Epithelial cell of prostate (primary cell): Measurements from ENCODE around the gene CPNE1.
A peak's percentile ranks its signal among the peaks of the same experiment; 100 is the strongest.

Experiments
- DNase-seq: peaks from one replicate; pipeline ENCODE4 v3.0.0-alpha.2; 2011; ENCODE audit warnings: low read depth, low spot score
- H3K27ac ChIP-seq: fragments of 450-650 bp; 2 replicates; pipeline ENCODE4 v1.5.1; 2017; ENCODE audit warnings: mild to moderate bottlenecking

The CPNE1 gene

GRCh38 chr20:35625584-35626385 lies 38.9 kb downstream of the CPNE1 start:
- peak overlapping the region; percentile 44 for H3K27ac ChIP-seq

GRCh38 chr20:35621560-35621946 lies 43.1 kb downstream of the CPNE1 start:
- DNase-seq: no peak
- no peak overlapping the region for H3K27ac ChIP-seq

More at GRCh38 chr20:35625584-35626385, 38.9 kb downstream of the CPNE1 start:
- DNase-seq: no peak

- no peak for DNase-seq
- H3K27ac ChIP-seq: no peak overlapping the region
Measured at GRCh38 chr20:35620818-35621559, 43.7 kb downstream of the CPNE1 start.

- DNase-seq: no peak
- H3K27ac ChIP-seq: no peak overlapping the region
Measured at GRCh38 chr20:35619196-35620095, 45.3 kb downstream of the CPNE1 start.

GRCh38 chr20:35618263-35619131 lies 46.2 kb downstream of the CPNE1 start:
- no peak for DNase-seq
- H3K27ac ChIP-seq: peak overlapping the region; percentile 46

GRCh38 chr20:35617397-35618262 lies 47.1 kb downstream of the CPNE1 start:
- DNase-seq: no peak
- peak overlapping the region; percentile 46 for H3K27ac ChIP-seq

- H3K27ac ChIP-seq: peak overlapping the region; percentile 46
Measured at GRCh38 chr20:35616465-35617396, 48.0 kb downstream of the CPNE1 start.

GRCh38 chr20:35615667-35616464 lies 48.8 kb downstream of the CPNE1 start, which contains the start of gene SPAG4:
Gene SPAG4 (plus strand): TSS chr20:35615829. CDS start chr20:35616004, 175 bp downstream.
- peak within 1 kb of the TSS; percentile 50 for H3K27ac ChIP-seq
- no peak for DNase-seq

More at GRCh38 chr20:35616465-35617396, 48.0 kb downstream of the CPNE1 start:
- DNase-seq: peak; percentile 94

GRCh38 chr20:35611482-35611881 lies 53.2 kb downstream of the CPNE1 start:
- H3K27ac ChIP-seq: no peak overlapping the region
- DNase-seq: no peak

GRCh38 chr20:35610833-35611427 lies 53.8 kb downstream of the CPNE1 start:
- DNase-seq: no peak

GRCh38 chr20:35607003-35607735 lies 57.5 kb downstream of the CPNE1 start:
- DNase-seq: no peak

More at GRCh38 chr20:35610833-35611427, 53.8 kb downstream of the CPNE1 start:
- H3K27ac ChIP-seq: no peak overlapping the region

GRCh38 chr20:35606127-35606526 lies 58.6 kb downstream of the CPNE1 start:
- DNase-seq: no peak
- no peak overlapping the region for H3K27ac ChIP-seq

More at GRCh38 chr20:35607003-35607735, 57.5 kb downstream of the CPNE1 start:
- no peak overlapping the region for H3K27ac ChIP-seq

- DNase-seq: no peak
- no peak overlapping the region for H3K27ac ChIP-seq
Measured at GRCh38 chr20:35604449-35604747, 60.3 kb downstream of the CPNE1 start.

GRCh38 chr20:35603695-35604448 lies 60.8 kb downstream of the CPNE1 start:
- no peak for DNase-seq
- no peak overlapping the region for H3K27ac ChIP-seq
